ENCODE results near the gene SLCO3A1.
A peak's percentile ranks its signal among the peaks of the same experiment; 100 is the strongest.

Gene SLCO3A1

GRCh38 chr15:91966194-91966552 is 112.7 kb downstream of the SLCO3A1 start:
- DNase-seq (ENCODE audit: low read depth), result no peak
- TF ChIP-seq CTCF (IDR thresholded peaks at IDR 0.05; ENCODE audit: low read depth, low read length, missing control alignments), result no peak
- no peak overlapping the region for H3K4me3 ChIP-seq (ENCODE audit: low read depth, low read length)

GRCh38 chr15:91967935-91968606 is 114.6 kb downstream of the SLCO3A1 start:
- TF ChIP-seq CTCF (IDR thresholded peaks at IDR 0.05; ENCODE audit: low read depth, low read length, missing control alignments), result no peak
- no peak for DNase-seq (ENCODE audit: low read depth)
- no peak overlapping the region for H3K4me3 ChIP-seq (ENCODE audit: low read depth, low read length)

- peak; percentile 35 for TF ChIP-seq CTCF (IDR thresholded peaks at IDR 0.05; ENCODE audit: low read depth, low read length, missing control alignments)
- no peak overlapping the region for H3K4me3 ChIP-seq (ENCODE audit: low read depth, low read length)
- no peak for DNase-seq (ENCODE audit: low read depth)
Observed at GRCh38 chr15:91968610-91969009, 115.1 kb downstream of the SLCO3A1 start.

- no peak overlapping the region for H3K4me3 ChIP-seq (ENCODE audit: low read depth, low read length)
- DNase-seq (ENCODE audit: low read depth), result no peak
- TF ChIP-seq CTCF (IDR thresholded peaks at IDR 0.05; ENCODE audit: low read depth, low read length, missing control alignments), result no peak
Observed at GRCh38 chr15:91970142-91970541, 116.6 kb downstream of the SLCO3A1 start.

GRCh38 chr15:91973481-91973880 is 120.0 kb downstream of the SLCO3A1 start:
- TF ChIP-seq CTCF (IDR thresholded peaks at IDR 0.05; ENCODE audit: low read depth, low read length, missing control alignments), result no peak
- no peak overlapping the region for H3K4me3 ChIP-seq (ENCODE audit: low read depth, low read length)
- DNase-seq (ENCODE audit: low read depth), result no peak

- no peak for TF ChIP-seq CTCF (IDR thresholded peaks at IDR 0.05; ENCODE audit: low read depth, low read length, missing control alignments)
- DNase-seq (ENCODE audit: low read depth), result no peak
- H3K4me3 ChIP-seq (ENCODE audit: low read depth, low read length), result no peak overlapping the region
Observed at GRCh38 chr15:91974321-91974720, 120.8 kb downstream of the SLCO3A1 start.
